ACHN (cell line): ENCODE measurements around the gene HLA-DRB5.
A peak's percentile ranks its signal among the peaks of the same experiment; 100 is the strongest.
"Not testable (repeated sequence)": the region's sequence is repeated elsewhere in the genome, so short reads cannot be mapped to it uniquely, and the experiment has no call there.

ENCODE experiments used
- DNase-seq: peaks from one replicate; pipeline ENCODE4 v3.0.0-alpha.2; 2015
- in situ Hi-C: cut with HindIII; loops from 2 replicates; pipeline ENCODE4 v1.10.0; 2017; ENCODE audit warnings: low sequenced_read_pairs, low pct_ligation_motif_present, low pct_unique_long_range_greater_than_20kb

Gene HLA-DRB5

GRCh38 chr6:32529697-32530430 lies at the start of gene HLA-DRB5:
Gene HLA-DRB5 (minus strand): TSS chr6:32530287. CDS start chr6:32530224, 63 bp downstream.
- in situ Hi-C loops, result no loop called here
- DNase-seq, result peak; percentile 2

- no peak for DNase-seq
- in situ Hi-C loops, result no loop called here
Observed at GRCh38 chr6:32578962-32579361, 48.9 kb upstream of the HLA-DRB5 start.

- in situ Hi-C loops, DNase-seq: not testable (repeated sequence)
Observed at GRCh38 chr6:32577493-32577892, 47.4 kb upstream of the HLA-DRB5 start.

- in situ Hi-C loops, result no loop called here
- DNase-seq, result no peak
Observed at GRCh38 chr6:32576250-32576649, 46.2 kb upstream of the HLA-DRB5 start.

GRCh38 chr6:32570363-32570905 lies 40.3 kb upstream of the HLA-DRB5 start:
- in situ Hi-C loops, result no loop called here
- DNase-seq, result no peak

GRCh38 chr6:32568561-32568960 lies 38.5 kb upstream of the HLA-DRB5 start:
- in situ Hi-C loops, result no loop called here
- DNase-seq, result no peak

- no peak for DNase-seq
- in situ Hi-C loops, result no loop called here
Observed at GRCh38 chr6:32566957-32567356, 36.9 kb upstream of the HLA-DRB5 start.

GRCh38 chr6:32565511-32565910 lies 35.4 kb upstream of the HLA-DRB5 start:
- in situ Hi-C loops, result no loop called here
- DNase-seq, result no peak

- in situ Hi-C loops, result no loop called here
- DNase-seq, result no peak
Observed at GRCh38 chr6:32562940-32563339, 32.9 kb upstream of the HLA-DRB5 start.

GRCh38 chr6:32559747-32560146 lies 29.7 kb upstream of the HLA-DRB5 start:
- DNase-seq, result no peak
- in situ Hi-C loops, result no loop called here

GRCh38 chr6:32558426-32559057 lies 28.5 kb upstream of the HLA-DRB5 start:
- in situ Hi-C loops, result no loop called here
- DNase-seq, result no peak

GRCh38 chr6:32554116-32554965 lies 24.3 kb upstream of the HLA-DRB5 start:
- in situ Hi-C loops, result no loop called here
- DNase-seq, result no peak

GRCh38 chr6:32553037-32553742 lies 23.1 kb upstream of the HLA-DRB5 start:
- no peak for DNase-seq
- in situ Hi-C loops, result no loop called here

GRCh38 chr6:32551410-32551809 lies 21.3 kb upstream of the HLA-DRB5 start:
- in situ Hi-C loops, result no loop called here
- DNase-seq, result no peak

GRCh38 chr6:32539839-32540238 lies 9.8 kb upstream of the HLA-DRB5 start:
- in situ Hi-C loops, result no loop called here
- no peak for DNase-seq

- DNase-seq, in situ Hi-C loops: not testable (repeated sequence)
Observed at GRCh38 chr6:32530431-32530793, 325 bp upstream of the HLA-DRB5 start.

- no peak for DNase-seq
- in situ Hi-C loops, result no loop called here
Observed at GRCh38 chr6:32522302-32523047, 7.6 kb downstream of the HLA-DRB5 start.

GRCh38 chr6:32519910-32520258 lies 10.2 kb downstream of the HLA-DRB5 start:
- DNase-seq, result no peak
- in situ Hi-C loops, result no loop called here
